GM12892 (cell line): ENCODE measurements around the gene SCUBE1.

ENCODE experiments used
- POLR2A ChIP-seq: IDR thresholded peaks from 2 replicates; pipeline ENCODE4 v1.6.1; 2011; ENCODE audit warnings: low read depth, low read length, control low read depth
- POLR2AphosphoS5 ChIP-seq: IDR thresholded peaks from 2 replicates; pipeline ENCODE4 v1.6.1; 2011; ENCODE audit warnings: low read depth, low read length, control low read depth
- TAF1 ChIP-seq: IDR thresholded peaks from 2 replicates; pipeline ENCODE4 v1.6.1; 2011; ENCODE audit warnings: low read depth, mild to moderate bottlenecking, control low read depth, low read length, borderline replicate concordance

GRCh38 chr22:43263645-43264514 is 79.3 kb downstream of the SCUBE1 start:
- TF ChIP-seq TAF1 (no peak), POLR2A (no peak), POLR2AphosphoS5 (peak; percentile 52; the same call in 1 of the 2 replicates)
